GM15510 (cell line): Measurements from ENCODE around the gene KLHL40.

Source experiments
- POLR2A ChIP-seq: IDR thresholded peaks from 3 replicates; pipeline ENCODE4 v1.6.1; 2011; ENCODE audit warnings: borderline replicate concordance; ENCODE audit not compliant: insufficient read length; ENCODE audit errors: extremely low read depth

The KLHL40 gene

DNA sequence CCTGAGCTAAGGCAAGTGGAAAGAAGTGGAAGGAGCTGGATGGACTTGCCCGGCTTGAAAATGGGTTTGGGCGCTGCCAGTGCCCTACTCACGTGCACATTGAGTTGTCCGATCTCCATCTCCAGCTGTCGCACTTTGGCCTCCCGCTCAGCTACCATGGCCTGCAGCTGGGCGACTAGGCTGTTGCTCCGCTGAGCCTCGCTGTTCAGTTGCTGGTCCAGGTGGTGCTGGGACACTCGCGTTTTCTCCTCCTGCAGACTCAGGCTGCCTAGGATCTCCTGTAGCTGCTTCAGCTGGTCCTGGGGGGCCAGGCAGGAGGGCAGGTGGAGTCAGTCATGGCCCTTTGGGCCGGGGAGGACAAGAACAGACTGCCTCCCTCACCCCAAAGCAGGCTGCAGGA, 50.3 kb downstream of the KLHL40 start:
- TF ChIP-seq POLR2A, result no peak

DNA sequence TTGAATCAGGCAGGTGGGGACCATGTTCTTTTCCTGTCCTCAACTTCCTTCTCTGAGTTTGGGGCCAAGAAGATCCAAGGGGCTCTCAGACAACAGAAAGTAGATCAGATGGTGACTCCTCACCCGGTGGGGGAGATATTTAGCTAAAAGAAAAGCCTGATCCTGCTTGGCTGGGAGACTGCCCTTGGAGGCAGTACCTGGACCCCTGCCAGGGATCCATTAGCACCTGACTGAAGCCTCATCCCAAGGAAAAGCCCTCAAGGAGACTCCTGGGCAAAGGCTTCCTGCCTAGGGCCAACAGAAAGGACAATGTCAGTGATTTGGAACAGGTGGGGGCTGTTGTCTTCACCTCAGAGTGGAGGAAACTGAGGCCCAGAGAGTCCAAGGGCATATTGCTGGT, 50.7 kb downstream of the KLHL40 start:
- TF ChIP-seq POLR2A, result no peak

- no peak for TF ChIP-seq POLR2A
Observed at GRCh38 chr3:42736531-42736930, 51.2 kb downstream of the KLHL40 start.

DNA sequence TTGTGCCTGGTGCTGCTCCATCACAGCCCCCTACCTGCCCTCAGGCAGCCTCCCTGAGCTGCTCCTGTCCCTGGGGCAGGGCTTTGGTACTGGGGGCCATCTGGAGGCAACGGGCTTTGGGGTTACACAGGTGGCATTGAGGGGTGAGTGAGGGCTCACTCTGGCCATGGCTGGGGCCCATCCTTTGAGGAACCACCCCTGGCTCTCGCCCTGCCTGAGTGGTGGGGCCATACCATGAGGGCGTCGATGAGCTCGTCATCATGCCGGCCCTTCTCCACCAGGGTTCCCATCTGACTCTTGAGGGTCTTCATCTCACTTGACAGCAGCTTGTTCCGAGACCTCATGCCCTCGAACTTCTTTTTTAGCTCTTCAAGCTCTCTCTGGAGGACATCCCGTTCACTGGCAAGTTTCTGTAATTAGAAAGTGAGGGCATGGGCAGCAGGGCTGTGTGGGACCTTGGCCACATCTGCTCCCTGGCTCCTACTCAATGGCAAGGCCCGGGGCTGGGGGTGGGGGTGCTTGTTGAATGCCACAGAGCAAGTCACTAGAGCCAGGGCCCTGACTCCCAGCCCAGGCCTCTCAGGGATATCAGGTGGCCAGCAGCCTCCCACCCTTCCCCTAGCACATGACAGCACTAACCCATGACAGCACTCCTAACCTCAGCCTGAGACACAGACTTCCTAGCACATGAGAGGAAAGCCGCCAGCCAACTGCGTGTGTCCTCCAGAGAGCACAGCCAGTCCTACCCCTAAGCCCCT, 54.2 kb downstream of the KLHL40 start:
- TF ChIP-seq POLR2A, result no peak

GRCh38 chr3:42741796-42742195, 56.5 kb downstream of the KLHL40 start:
- TF ChIP-seq POLR2A, result no peak
